Psoas muscle (tissue), 8 donors: ENCODE results near the gene ATP5MK. TPM values are rescaled to one million over a fixed set of nuclear protein-coding genes. Genes with fewer than 3 reads are reported as not detected.
"Not testable (repeated sequence)": the region's sequence is repeated elsewhere in the genome, so short reads cannot be mapped to it uniquely, and the experiment has no call there.

Experiments
- ATAC-seq, 4 donors: fragments of 200-7000 bp; cut with Tn5 transposase; one replicate each; pipeline ENCODE4 v1.9.1; 2020; ENCODE audit warnings: moderate library complexity in 3 of 4, mild to moderate bottlenecking in 2 of 4
- DNase-seq, 2 donors: peaks; one replicate each; pipeline ENCODE4 v3.0.0-alpha.2; 2020
- H3K27ac ChIP-seq: fragments of 200-600 bp; one replicate; pipeline ENCODE4 v1.8.0; 2022
- H3K27me3 ChIP-seq, 3 donors: fragments of 200-600 bp in 1 of 3; one replicate each; pipeline versions ENCODE4 v1.6.1 to v1.8.0; 2013 to 2022; ENCODE audit warnings: low read length in 2 of 3, mild to moderate bottlenecking in 2 of 3, moderate library complexity in 1 of 3; ENCODE audit not compliant: insufficient read depth in 3 of 3
- H3K36me3 ChIP-seq, 2 donors: fragments of 200-600 bp in 1 of 2; one replicate each; pipeline versions ENCODE4 v1.6.1 to v1.8.0; 2013 to 2022; ENCODE audit warnings: low read depth in 1 of 2, mild to moderate bottlenecking in 1 of 2, moderate library complexity in 1 of 2; ENCODE audit not compliant: insufficient read depth in 1 of 2
- H3K4me1 ChIP-seq: fragments of 200-600 bp; one replicate; pipeline ENCODE4 v1.8.0; 2022
- H3K4me3 ChIP-seq: fragments of 200-600 bp; one replicate; pipeline ENCODE4 v1.8.0; 2022; ENCODE audit warnings: mild to moderate bottlenecking
- H3K9me3 ChIP-seq: fragments of 200-600 bp; one replicate; pipeline ENCODE4 v1.8.0; 2022
- CTCF ChIP-seq: fragments of 200-600 bp; IDR thresholded peaks from one replicate; pipeline ENCODE4 v1.8.0; 2022; ENCODE audit warnings: antibody characterized with exemption
- WGBS, 3 donors: extraction: QIAGEN DNeasy Blood & Tissue Kit; methylation state at CpG; one replicate each; pipeline versions ENCODE4 v1.1.6 to v1.1.7; 2013; 5-methylcytosine and 5-hydroxymethylcytosine counted together
- intact Hi-C, 2 donors: fragments of 100-400 bp; cut with DNase I; formaldehyde crosslinking; loops; one replicate each; pipeline versions ENCODE4 v1.11.0 to v1.14.2; 2022
- polyA plus RNA-seq, 3 donors: library from polyadenylated mRNA; stranded (reverse); fragments of 200-250 nt; gene quantifications; one replicate each; pipeline ENCODE4 v1.2.3, GENCODE V29; 2013
- total RNA-seq, 4 donors: library from RNA; stranded (reverse); fragmentation: NEBNext Ultra II Directional in 2 of 4; extraction: Animal tissue kit (Norgen Biotek cat#: 25700) in 2 of 4; gene quantifications; one replicate each; pipeline versions ENCODE4 v1.2.1 to v1.2.4, GENCODE V29; 2021 to 2023
- donor health status: healthy with polysubstance abuse.
- donor health status: DM: no; HTN: no; CAD: no; lungs with moderate emphysema.
- donor health status: Bipolar disorder and iron deficiency.
- donor health status: healthy.
- donor health status: DM: yes; HTN: yes; CAD: no.
- donor health status: DM: no; HTN: no; CAD: no.
- donor health status: DM: no; HTN: no; CAD: no.
- donor health status: DM: yes; HTN: yes; CAD: no.

ATP5MK gene
- total and polyA plus RNA-seq, 7 donors: 573 to 1,454 (median 670) TPM

GRCh38 chr10:103373544-103373943 lies 22.7 kb downstream of the ATP5MK start:
- Histone ChIP-seq H3K9me3 (no peaks in the 10 kb centered on the region), H3K27ac (no peak overlapping the region), H3K36me3 (peaks cover 9 to 55% of the 10 kb centered on the region in 2 donors), H3K27me3 (no peaks in the 10 kb centered on the region), H3K4me1 (peaks cover 8% of the 10 kb centered on the region), H3K4me3 (no peak overlapping the region)
- DNase-seq: no peak
- TF ChIP-seq CTCF: no peak
- no peak for ATAC-seq
- WGBS, 3 donors: 91 to 98% (median 93%) methylated on average over 3 of the region's 3 CpGs
- intact Hi-C loops: no loop called here

- peaks cover 8% of the 10 kb centered on the region for H3K4me1 ChIP-seq
- intact Hi-C loops: no loop called here
- H3K27me3 ChIP-seq: no peaks in the 10 kb centered on the region
- H3K27ac ChIP-seq: peak within 1 kb of the TSS; percentile 88
- ATAC-seq (peak; percentile 88 to 93 (median 90)), DNase-seq (peak; percentile 88 to 94)
- TF ChIP-seq CTCF: no peak
- 0 to 1% (median 0%) methylated on average over 34 to 81 of the region's 81 CpGs for WGBS, 3 donors
- H3K36me3 ChIP-seq: no peaks in the 10 kb centered on the region
- H3K4me3 ChIP-seq: peak within 1 kb of the TSS; percentile 95
- H3K9me3 ChIP-seq: no peaks in the 10 kb centered on the region
Measured at GRCh38 chr10:103367782-103368518, 28.3 kb downstream of the ATP5MK start, which contains the start of gene TAF5. Gene TAF5, plus strand, starts transcription at chr10:103367976. Its CDS starts 14 bp downstream, at chr10:103367990.

GRCh38 chr10:103367379-103367781 lies 28.9 kb downstream of the ATP5MK start:
- Histone ChIP-seq H3K4me1 (peaks cover 8% of the 10 kb centered on the region), H3K36me3 (no peaks in the 10 kb centered on the region), H3K9me3 (no peaks in the 10 kb centered on the region), H3K27ac (peak overlapping the region; percentile 88), H3K27me3 (no peaks in the 10 kb centered on the region), H3K4me3 (peak overlapping the region; percentile 95)
- WGBS, 3 donors: 45 to 54% (median 52%) methylated on average over 10 of the region's 10 CpGs
- no peak for DNase-seq
- ATAC-seq: peak in 3 of 4 donors; percentile 11 to 14 (median 11)
- TF ChIP-seq CTCF: no peak
- intact Hi-C loops: no loop called here

GRCh38 chr10:103360791-103361190 lies 35.5 kb downstream of the ATP5MK start:
- H3K27me3 ChIP-seq, H3K9me3 ChIP-seq, H3K27ac ChIP-seq, intact Hi-C loops, H3K4me1 ChIP-seq, H3K4me3 ChIP-seq, ATAC-seq, DNase-seq, H3K36me3 ChIP-seq: not testable (repeated sequence)
- WGBS, 3 donors: 78 to 89% (median 79%) methylated on average over 9 of the region's 9 CpGs

- H3K27me3 ChIP-seq, H3K4me3 ChIP-seq, H3K27ac ChIP-seq, H3K4me1 ChIP-seq, ATAC-seq, DNase-seq, H3K36me3 ChIP-seq, H3K9me3 ChIP-seq, intact Hi-C loops: not testable (repeated sequence)
- WGBS, 3 donors: 92 to 97% (median 93%) methylated on average over 4 of the region's 4 CpGs
Measured at GRCh38 chr10:103359493-103359892, 36.8 kb downstream of the ATP5MK start.
